Loucy (cell line): ENCODE measurements around the gene PLAAT5.

Experiments used
- EZH2phosphoT487 ChIP-seq: fragments of 200-600 bp; IDR thresholded peaks from 2 replicates; pipeline ENCODE4 v1.6.1; 2018; ENCODE audit warnings: antibody characterized with exemption, mild to moderate bottlenecking, moderate library complexity, borderline replicate concordance
- TF ChIP-seq, protein P1 (sequence below): fragments of 200-600 bp; sonication (generic); conservative IDR thresholded peaks from 2 replicates; pipeline ENCODE4 v1.5.1; 2014; ENCODE audit warnings: mild to moderate bottlenecking, antibody characterized with exemption, low read length

DNA sequence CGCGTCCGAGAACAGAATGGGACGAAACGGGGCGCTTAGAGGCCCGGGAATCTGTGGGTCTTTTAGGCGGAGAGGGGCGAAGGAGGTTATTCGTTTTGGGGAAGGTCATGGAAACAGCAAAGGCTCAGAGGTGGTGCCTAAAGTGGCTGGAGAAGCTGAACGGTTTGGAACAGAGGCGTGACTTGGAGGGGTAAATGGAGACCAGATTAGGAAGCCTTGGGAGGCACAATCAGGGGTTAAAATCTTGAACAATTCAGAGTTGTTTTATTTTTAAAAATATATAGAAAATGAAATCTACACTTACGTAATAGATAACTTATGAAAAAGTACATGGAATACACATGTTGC is 247 bp upstream of the PLAAT5 start:
- TF ChIP-seq, protein P1, sequence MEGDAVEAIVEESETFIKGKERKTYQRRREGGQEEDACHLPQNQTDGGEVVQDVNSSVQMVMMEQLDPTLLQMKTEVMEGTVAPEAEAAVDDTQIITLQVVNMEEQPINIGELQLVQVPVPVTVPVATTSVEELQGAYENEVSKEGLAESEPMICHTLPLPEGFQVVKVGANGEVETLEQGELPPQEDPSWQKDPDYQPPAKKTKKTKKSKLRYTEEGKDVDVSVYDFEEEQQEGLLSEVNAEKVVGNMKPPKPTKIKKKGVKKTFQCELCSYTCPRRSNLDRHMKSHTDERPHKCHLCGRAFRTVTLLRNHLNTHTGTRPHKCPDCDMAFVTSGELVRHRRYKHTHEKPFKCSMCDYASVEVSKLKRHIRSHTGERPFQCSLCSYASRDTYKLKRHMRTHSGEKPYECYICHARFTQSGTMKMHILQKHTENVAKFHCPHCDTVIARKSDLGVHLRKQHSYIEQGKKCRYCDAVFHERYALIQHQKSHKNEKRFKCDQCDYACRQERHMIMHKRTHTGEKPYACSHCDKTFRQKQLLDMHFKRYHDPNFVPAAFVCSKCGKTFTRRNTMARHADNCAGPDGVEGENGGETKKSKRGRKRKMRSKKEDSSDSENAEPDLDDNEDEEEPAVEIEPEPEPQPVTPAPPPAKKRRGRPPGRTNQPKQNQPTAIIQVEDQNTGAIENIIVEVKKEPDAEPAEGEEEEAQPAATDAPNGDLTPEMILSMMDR = no peak
- no peak for TF ChIP-seq EZH2phosphoT487
